Stimulated activated CD4-positive, alpha-beta T cell treated with anti-CD3 and anti-CD28 coated beads, TNF-alpha, amount 100 ng/mL, for 48 hours (primary cell): Measurements from ENCODE around the gene ZP1.

Source experiments
- DNase-seq, 3 donors: peaks; one replicate each; pipeline ENCODE4 v3.0.0-alpha.2; 2020; ENCODE audit warnings: low read depth in 3 of 3

Gene ZP1

GRCh38 chr11:60924110-60924905 lies 57.0 kb downstream of the ZP1 start, which contains the start of gene TMEM132A:
TMEM132A (plus strand) TSS chr11:60924460; CDS start chr11:60924634, 174 bp downstream.
- DNase-seq = no peak
